Measurements from ENCODE around the gene CNKSR3.

CNKSR3 gene

GRCh38 chr6:154536999-154537398, 26.5 kb upstream of the CNKSR3 start:
- TF ChIP-seq CTCF (IDR thresholded peaks at IDR 0.05; ENCODE audit: low read depth, low read length) = no peak
- DNase-seq (ENCODE audit: extremely low read depth, low read depth) = no peak

- no peak for TF ChIP-seq CTCF (IDR thresholded peaks at IDR 0.05; ENCODE audit: low read depth, low read length)
- DNase-seq (ENCODE audit: extremely low read depth, low read depth) = no peak
These were observed 25.8 kb upstream of the CNKSR3 start for GRCh38 chr6:154536255-154536654.

- no peak for TF ChIP-seq CTCF (IDR thresholded peaks at IDR 0.05; ENCODE audit: low read depth, low read length)
- DNase-seq (ENCODE audit: extremely low read depth, low read depth) = no peak
These were observed 25.4 kb upstream of the CNKSR3 start for GRCh38 chr6:154535851-154536250.

- no peak for DNase-seq (ENCODE audit: extremely low read depth, low read depth)
- no peak for TF ChIP-seq CTCF (IDR thresholded peaks at IDR 0.05; ENCODE audit: low read depth, low read length)
These were observed 24.7 kb upstream of the CNKSR3 start for GRCh38 chr6:154535147-154535546.

- TF ChIP-seq CTCF (IDR thresholded peaks at IDR 0.05; ENCODE audit: low read depth, low read length) = no peak
- DNase-seq (ENCODE audit: extremely low read depth, low read depth) = no peak
These were observed 24.0 kb upstream of the CNKSR3 start for GRCh38 chr6:154534531-154534930.

- no peak for TF ChIP-seq CTCF (IDR thresholded peaks at IDR 0.05; ENCODE audit: low read depth, low read length)
- DNase-seq (ENCODE audit: extremely low read depth, low read depth) = no peak
These were observed 21.9 kb upstream of the CNKSR3 start for GRCh38 chr6:154532426-154532825.

GRCh38 chr6:154529957-154530356, 19.5 kb upstream of the CNKSR3 start:
- no peak for DNase-seq (ENCODE audit: extremely low read depth, low read depth)
- no peak for TF ChIP-seq CTCF (IDR thresholded peaks at IDR 0.05; ENCODE audit: low read depth, low read length)
